SK-N-SH treated with all-trans-retinoic acid at 6 μM for 48 hours (cell line): Measurements from ENCODE around the gene ABCA13.

Experiments
- ATAC-seq: fragments of 200-7000 bp; cut with Tn5 transposase; 3 replicates; pipeline ENCODE4 v1.9.1; 2020; ENCODE audit warnings: mild to moderate bottlenecking, moderate library complexity
- ARNTL ChIP-seq: fragments of 450-650 bp; formaldehyde crosslinking; IDR thresholded peaks from 2 replicates; pipeline ENCODE4 v1.5.0; 2020; ENCODE audit warnings: low read depth, mild to moderate bottlenecking, moderate library complexity, borderline replicate concordance
- BACH2 ChIP-seq: fragments of 250-450 bp; sonication (Bioruptor Pico); IDR thresholded peaks from 2 replicates; pipeline ENCODE4 v1.9.0; 2021; ENCODE audit warnings: mild to moderate bottlenecking, borderline replicate concordance
- CSDC2 ChIP-seq: fragments of 250-450 bp; sonication (Bioruptor Pico); IDR thresholded peaks from 2 replicates; pipeline ENCODE4 v1.5.0; 2020; ENCODE audit warnings: mild to moderate bottlenecking, moderate library complexity
- ESRRG ChIP-seq: fragments of 250-450 bp; sonication (Bioruptor Pico); IDR thresholded peaks from 2 replicates; pipeline ENCODE4 v1.6.1; 2021; ENCODE audit warnings: mild to moderate bottlenecking
- GLIS3 ChIP-seq: fragments of 250-450 bp; sonication (Bioruptor Pico); IDR thresholded peaks from 2 replicates; pipeline ENCODE4 v1.5.0; 2020; ENCODE audit warnings: mild to moderate bottlenecking, moderate library complexity
- ISL1 ChIP-seq: fragments of 250-450 bp; sonication (Bioruptor Pico); IDR thresholded peaks from 2 replicates; pipeline ENCODE4 v2.1.2; 2022; ENCODE audit warnings: mild to moderate bottlenecking, moderate library complexity
- OSR1 ChIP-seq: fragments of 250-450 bp; sonication (Bioruptor Pico); IDR thresholded peaks from 2 replicates; pipeline ENCODE4 v1.8.0; 2022; ENCODE audit warnings: moderate library complexity, mild to moderate bottlenecking, inconsistent platforms
- PPARA ChIP-seq: fragments of 250-450 bp; sonication (Bioruptor Pico); IDR thresholded peaks from 2 replicates; pipeline ENCODE4 v1.5.0; 2020; ENCODE audit warnings: mild to moderate bottlenecking, borderline replicate concordance
- RARB ChIP-seq: fragments of 250-450 bp; sonication (Bioruptor Pico); IDR thresholded peaks from 2 replicates; pipeline ENCODE4 v1.8.0; 2021; ENCODE audit warnings: mild to moderate bottlenecking, moderate library complexity
- SNAI2 ChIP-seq: fragments of 250-450 bp; sonication (Bioruptor Pico); IDR thresholded peaks from 2 replicates; pipeline ENCODE4 v1.5.0; 2020; ENCODE audit warnings: mild to moderate bottlenecking, moderate library complexity
- TCF4 ChIP-seq: fragments of 250-450 bp; sonication (Bioruptor Pico); IDR thresholded peaks from 2 replicates; pipeline ENCODE4 v1.8.0; 2021; ENCODE audit warnings: mild to moderate bottlenecking, moderate library complexity, borderline replicate concordance
- TOX ChIP-seq: fragments of 250-450 bp; sonication (Bioruptor Pico); IDR thresholded peaks from 2 replicates; pipeline ENCODE4 v1.8.0; 2021; ENCODE audit warnings: mild to moderate bottlenecking, moderate library complexity, borderline replicate concordance
- ZC3H10 ChIP-seq: fragments of 250-450 bp; sonication (Bioruptor Pico); IDR thresholded peaks from 2 replicates; pipeline ENCODE4 v1.5.1; 2021; ENCODE audit warnings: mild to moderate bottlenecking, moderate library complexity
- ZFP3 ChIP-seq: fragments of 250-450 bp; sonication (Bioruptor Pico); IDR thresholded peaks from 2 replicates; pipeline ENCODE4 v1.5.0; 2020; ENCODE audit warnings: mild to moderate bottlenecking, moderate library complexity
- ZFP30 ChIP-seq: fragments of 450-650 bp; formaldehyde crosslinking; IDR thresholded peaks from 2 replicates; pipeline ENCODE4 v1.5.0; 2022; ENCODE audit warnings: mild to moderate bottlenecking, moderate library complexity
- ZNF565 ChIP-seq: fragments of 450-650 bp; formaldehyde crosslinking; conservative IDR thresholded peaks from 2 replicates; pipeline ENCODE4 v1.5.0; 2020; ENCODE audit warnings: low read depth, mild to moderate bottlenecking, moderate library complexity
- ZNF70 ChIP-seq: fragments of 450-650 bp; formaldehyde crosslinking; IDR thresholded peaks from 2 replicates; pipeline ENCODE4 v1.5.0; 2020; ENCODE audit warnings: mild to moderate bottlenecking, moderate library complexity
- ZNF8 ChIP-seq: fragments of 450-650 bp; formaldehyde crosslinking; IDR thresholded peaks from 2 replicates; pipeline ENCODE4 v1.5.0; 2020; ENCODE audit warnings: mild to moderate bottlenecking, moderate library complexity
- TF ChIP-seq, protein P1 (sequence below): fragments of 250-450 bp; sonication (Bioruptor Pico); IDR thresholded peaks from 2 replicates; pipeline ENCODE4 v1.5.1; 2020; ENCODE audit warnings: low read depth, mild to moderate bottlenecking, moderate library complexity
- TF ChIP-seq, protein P2 (sequence below): fragments of 250-450 bp; sonication (Bioruptor Pico); IDR thresholded peaks from 2 replicates; pipeline ENCODE4 v1.5.0; 2020; ENCODE audit warnings: mild to moderate bottlenecking, moderate library complexity
- TF ChIP-seq, protein P3 (sequence below): fragments of 250-450 bp; sonication (Bioruptor Pico); IDR thresholded peaks from 2 replicates; pipeline ENCODE4 v1.8.0; 2020; ENCODE audit warnings: mild to moderate bottlenecking, moderate library complexity, borderline replicate concordance
- TF ChIP-seq, protein P4 (sequence below): fragments of 250-450 bp; sonication (Bioruptor Pico); IDR thresholded peaks from 2 replicates; pipeline ENCODE4 v1.5.1; 2021; ENCODE audit warnings: mild to moderate bottlenecking, moderate library complexity
- TF ChIP-seq, protein P5 (sequence below): fragments of 250-450 bp; sonication (Bioruptor Pico); IDR thresholded peaks from 2 replicates; pipeline ENCODE4 v1.8.0; 2021; ENCODE audit warnings: low read depth, mild to moderate bottlenecking, moderate library complexity, borderline replicate concordance

ABCA13 gene

DNA sequence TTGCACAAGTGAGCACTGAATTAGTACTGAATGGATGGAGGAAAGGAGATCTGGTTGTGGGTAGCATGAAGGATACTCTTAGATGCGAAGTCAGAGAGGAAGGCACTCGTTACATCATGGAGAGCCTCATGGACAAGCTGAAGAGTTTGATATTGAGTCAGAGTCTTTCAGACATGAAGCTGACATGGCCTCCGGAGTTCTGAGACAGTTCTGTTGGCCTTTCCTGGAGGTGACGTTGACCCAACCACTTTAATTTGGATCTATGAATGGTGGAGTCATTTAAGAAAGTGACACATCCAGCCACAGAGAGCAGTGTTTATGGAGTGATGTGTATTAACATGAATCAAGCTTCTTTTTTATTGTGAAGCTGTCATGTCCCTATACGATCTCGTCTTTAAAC is 466.8 kb downstream of the ABCA13 start:
- no peak for TF ChIP-seq PPARA (CRISPR knock-in tag)
- TF ChIP-seq ZFP3 (CRISPR knock-in tag), result no peak
- TF ChIP-seq ZNF70 (CRISPR knock-in tag), result no peak
- no peak for TF ChIP-seq TOX (CRISPR knock-in tag)
- no peak for TF ChIP-seq ZFP30
- TF ChIP-seq ZC3H10 (CRISPR knock-in tag), result no peak
- TF ChIP-seq, protein P1, sequence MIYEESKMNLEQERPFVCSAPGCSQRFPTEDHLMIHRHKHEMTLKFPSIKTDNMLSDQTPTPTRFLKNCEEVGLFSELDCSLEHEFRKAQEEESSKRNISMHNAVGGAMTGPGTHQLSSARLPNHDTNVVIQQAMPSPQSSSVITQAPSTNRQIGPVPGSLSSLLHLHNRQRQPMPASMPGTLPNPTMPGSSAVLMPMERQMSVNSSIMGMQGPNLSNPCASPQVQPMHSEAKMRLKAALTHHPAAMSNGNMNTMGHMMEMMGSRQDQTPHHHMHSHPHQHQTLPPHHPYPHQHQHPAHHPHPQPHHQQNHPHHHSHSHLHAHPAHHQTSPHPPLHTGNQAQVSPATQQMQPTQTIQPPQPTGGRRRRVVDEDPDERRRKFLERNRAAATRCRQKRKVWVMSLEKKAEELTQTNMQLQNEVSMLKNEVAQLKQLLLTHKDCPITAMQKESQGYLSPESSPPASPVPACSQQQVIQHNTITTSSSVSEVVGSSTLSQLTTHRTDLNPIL, result no peak
- TF ChIP-seq BACH2 (CRISPR knock-in tag), result no peak
- TF ChIP-seq CSDC2, result no peak
- no peak for TF ChIP-seq GLIS3 (CRISPR knock-in tag)
- no peak for TF ChIP-seq ESRRG
- TF ChIP-seq ARNTL, result no peak
- TF ChIP-seq, protein P2, sequence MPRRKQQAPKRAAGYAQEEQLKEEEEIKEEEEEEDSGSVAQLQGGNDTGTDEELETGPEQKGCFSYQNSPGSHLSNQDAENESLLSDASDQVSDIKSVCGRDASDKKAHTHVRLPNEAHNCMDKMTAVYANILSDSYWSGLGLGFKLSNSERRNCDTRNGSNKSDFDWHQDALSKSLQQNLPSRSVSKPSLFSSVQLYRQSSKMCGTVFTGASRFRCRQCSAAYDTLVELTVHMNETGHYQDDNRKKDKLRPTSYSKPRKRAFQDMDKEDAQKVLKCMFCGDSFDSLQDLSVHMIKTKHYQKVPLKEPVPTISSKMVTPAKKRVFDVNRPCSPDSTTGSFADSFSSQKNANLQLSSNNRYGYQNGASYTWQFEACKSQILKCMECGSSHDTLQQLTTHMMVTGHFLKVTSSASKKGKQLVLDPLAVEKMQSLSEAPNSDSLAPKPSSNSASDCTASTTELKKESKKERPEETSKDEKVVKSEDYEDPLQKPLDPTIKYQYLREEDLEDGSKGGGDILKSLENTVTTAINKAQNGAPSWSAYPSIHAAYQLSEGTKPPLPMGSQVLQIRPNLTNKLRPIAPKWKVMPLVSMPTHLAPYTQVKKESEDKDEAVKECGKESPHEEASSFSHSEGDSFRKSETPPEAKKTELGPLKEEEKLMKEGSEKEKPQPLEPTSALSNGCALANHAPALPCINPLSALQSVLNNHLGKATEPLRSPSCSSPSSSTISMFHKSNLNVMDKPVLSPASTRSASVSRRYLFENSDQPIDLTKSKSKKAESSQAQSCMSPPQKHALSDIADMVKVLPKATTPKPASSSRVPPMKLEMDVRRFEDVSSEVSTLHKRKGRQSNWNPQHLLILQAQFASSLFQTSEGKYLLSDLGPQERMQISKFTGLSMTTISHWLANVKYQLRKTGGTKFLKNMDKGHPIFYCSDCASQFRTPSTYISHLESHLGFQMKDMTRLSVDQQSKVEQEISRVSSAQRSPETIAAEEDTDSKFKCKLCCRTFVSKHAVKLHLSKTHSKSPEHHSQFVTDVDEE (CRISPR knock-in tag), result no peak
- no peak for TF ChIP-seq RARB
- TF ChIP-seq, protein P3, sequence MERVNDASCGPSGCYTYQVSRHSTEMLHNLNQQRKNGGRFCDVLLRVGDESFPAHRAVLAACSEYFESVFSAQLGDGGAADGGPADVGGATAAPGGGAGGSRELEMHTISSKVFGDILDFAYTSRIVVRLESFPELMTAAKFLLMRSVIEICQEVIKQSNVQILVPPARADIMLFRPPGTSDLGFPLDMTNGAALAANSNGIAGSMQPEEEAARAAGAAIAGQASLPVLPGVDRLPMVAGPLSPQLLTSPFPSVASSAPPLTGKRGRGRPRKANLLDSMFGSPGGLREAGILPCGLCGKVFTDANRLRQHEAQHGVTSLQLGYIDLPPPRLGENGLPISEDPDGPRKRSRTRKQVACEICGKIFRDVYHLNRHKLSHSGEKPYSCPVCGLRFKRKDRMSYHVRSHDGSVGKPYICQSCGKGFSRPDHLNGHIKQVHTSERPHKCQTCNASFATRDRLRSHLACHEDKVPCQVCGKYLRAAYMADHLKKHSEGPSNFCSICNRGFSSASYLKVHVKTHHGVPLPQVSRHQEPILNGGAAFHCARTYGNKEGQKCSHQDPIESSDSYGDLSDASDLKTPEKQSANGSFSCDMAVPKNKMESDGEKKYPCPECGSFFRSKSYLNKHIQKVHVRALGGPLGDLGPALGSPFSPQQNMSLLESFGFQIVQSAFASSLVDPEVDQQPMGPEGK (CRISPR knock-in tag), result no peak
- no peak for TF ChIP-seq ZNF8
- TF ChIP-seq SNAI2 (CRISPR knock-in tag), result no peak
- no peak for TF ChIP-seq TCF4 (CRISPR knock-in tag)
- TF ChIP-seq, protein P4, sequence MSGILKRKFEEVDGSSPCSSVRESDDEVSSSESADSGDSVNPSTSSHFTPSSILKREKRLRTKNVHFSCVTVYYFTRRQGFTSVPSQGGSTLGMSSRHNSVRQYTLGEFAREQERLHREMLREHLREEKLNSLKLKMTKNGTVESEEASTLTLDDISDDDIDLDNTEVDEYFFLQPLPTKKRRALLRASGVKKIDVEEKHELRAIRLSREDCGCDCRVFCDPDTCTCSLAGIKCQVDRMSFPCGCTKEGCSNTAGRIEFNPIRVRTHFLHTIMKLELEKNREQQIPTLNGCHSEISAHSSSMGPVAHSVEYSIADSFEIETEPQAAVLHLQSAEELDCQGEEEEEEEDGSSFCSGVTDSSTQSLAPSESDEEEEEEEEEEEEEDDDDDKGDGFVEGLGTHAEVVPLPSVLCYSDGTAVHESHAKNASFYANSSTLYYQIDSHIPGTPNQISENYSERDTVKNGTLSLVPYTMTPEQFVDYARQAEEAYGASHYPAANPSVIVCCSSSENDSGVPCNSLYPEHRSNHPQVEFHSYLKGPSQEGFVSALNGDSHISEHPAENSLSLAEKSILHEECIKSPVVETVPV (CRISPR knock-in tag), result no peak
- no peak for ATAC-seq

DNA sequence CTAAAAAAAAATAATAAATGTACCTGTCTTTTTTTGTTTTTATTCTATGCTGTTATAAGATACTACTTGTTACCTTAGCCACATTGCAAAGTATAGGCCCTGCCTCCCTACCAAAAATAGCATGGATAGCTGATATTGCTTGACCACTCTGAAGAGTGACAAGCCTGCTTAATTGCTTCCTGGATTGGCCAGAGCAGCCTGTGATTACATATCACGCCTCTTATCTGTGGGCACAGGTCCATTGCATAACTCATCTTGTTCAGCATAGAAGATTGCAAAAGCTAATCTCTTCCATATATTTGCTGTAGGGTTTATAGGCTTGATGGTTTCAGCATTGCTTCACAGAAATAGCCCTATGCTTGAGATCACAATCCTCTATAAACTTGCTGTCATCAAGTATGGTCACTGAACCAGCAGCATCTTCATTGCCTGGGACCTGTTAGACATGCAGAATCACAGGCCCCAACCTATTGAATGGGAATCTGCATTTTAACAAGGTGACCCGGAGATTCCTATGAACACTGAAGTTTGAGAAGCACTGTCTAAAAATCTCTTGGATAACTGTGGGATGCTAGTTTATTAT is 472.3 kb downstream of the ABCA13 start:
- no peak for ATAC-seq
- TF ChIP-seq ZNF8 (no peak), RARB (no peak), ESRRG (no peak), ISL1 (CRISPR knock-in tag) (no peak), ZC3H10 (CRISPR knock-in tag) (no peak), CSDC2 (no peak), ZFP3 (CRISPR knock-in tag) (no peak), SNAI2 (CRISPR knock-in tag) (no peak), GLIS3 (CRISPR knock-in tag) (no peak), OSR1 (no peak), ZNF565 (no peak), BACH2 (CRISPR knock-in tag) (no peak), TOX (CRISPR knock-in tag) (no peak), ARNTL (no peak), PPARA (CRISPR knock-in tag) (no peak)
- TF ChIP-seq, protein P1, result no peak
- TF ChIP-seq, protein P2 (CRISPR knock-in tag), result no peak
- TF ChIP-seq, protein P5, sequence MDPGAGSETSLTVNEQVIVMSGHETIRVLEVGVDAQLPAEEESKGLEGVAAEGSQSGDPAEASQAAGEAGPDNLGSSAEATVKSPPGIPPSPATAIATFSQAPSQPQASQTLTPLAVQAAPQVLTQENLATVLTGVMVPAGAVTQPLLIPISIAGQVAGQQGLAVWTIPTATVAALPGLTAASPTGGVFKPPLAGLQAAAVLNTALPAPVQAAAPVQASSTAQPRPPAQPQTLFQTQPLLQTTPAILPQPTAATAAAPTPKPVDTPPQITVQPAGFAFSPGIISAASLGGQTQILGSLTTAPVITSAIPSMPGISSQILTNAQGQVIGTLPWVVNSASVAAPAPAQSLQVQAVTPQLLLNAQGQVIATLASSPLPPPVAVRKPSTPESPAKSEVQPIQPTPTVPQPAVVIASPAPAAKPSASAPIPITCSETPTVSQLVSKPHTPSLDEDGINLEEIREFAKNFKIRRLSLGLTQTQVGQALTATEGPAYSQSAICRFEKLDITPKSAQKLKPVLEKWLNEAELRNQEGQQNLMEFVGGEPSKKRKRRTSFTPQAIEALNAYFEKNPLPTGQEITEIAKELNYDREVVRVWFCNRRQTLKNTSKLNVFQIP (CRISPR knock-in tag), result no peak
